GM12892 (cell line): ENCODE results near the gene IL27RA.

Experiments used
- POLR2A ChIP-seq: IDR thresholded peaks from 2 replicates; pipeline ENCODE4 v1.6.1; 2011; ENCODE audit warnings: low read depth, low read length, control low read depth
- POLR2AphosphoS5 ChIP-seq: IDR thresholded peaks from 2 replicates; pipeline ENCODE4 v1.6.1; 2011; ENCODE audit warnings: low read depth, low read length, control low read depth
- TAF1 ChIP-seq: IDR thresholded peaks from 2 replicates; pipeline ENCODE4 v1.6.1; 2011; ENCODE audit warnings: low read depth, mild to moderate bottlenecking, control low read depth, low read length, borderline replicate concordance

DNA sequence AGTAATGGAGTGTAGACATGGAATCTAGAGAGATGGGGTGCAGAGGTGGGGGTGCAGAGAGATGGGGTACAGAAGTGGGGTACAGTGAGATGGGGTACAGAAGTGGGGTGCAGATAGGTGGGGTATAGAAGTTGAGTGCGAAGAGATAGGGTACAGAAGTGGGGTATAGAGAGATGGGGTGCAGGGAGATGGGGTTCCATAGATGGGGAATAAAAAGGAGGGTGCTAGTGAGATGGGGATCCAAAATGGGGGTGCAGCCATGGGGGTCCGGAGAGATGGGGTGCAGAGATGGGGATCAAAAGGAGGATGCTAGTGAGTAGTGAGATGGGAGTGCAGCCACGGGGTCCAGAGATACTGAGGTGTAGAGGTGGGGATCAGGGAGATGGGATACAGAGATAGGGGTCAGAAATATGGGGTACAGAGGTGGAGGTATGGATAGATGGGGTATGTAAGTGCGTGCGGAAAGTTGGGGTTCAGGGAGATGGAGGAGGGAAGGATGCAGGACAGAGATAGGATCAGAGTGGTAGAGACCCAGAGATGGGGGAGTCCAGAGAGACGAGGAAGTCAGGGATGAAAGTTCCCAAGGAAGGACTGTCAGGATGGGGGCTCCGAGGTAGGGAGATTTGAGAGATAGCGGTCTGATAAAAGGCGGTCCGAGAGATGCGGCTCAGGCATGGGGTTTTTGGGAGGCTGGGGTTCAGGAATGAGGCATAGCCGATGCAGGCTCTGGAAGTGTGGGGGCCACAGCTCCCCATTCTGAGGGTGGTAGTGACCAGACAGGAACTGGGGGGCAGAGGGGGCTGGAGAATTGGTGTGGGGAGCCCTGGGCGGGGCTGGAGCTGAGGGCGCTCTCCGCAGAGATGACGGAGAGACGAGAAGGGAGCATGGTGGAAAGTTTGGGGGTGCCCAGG is 26.9 kb downstream of the IL27RA start:
- TF ChIP-seq POLR2A, result no peak
- TF ChIP-seq POLR2AphosphoS5, result no peak
- TF ChIP-seq TAF1, result no peak
